IMR-90 (cell line): ENCODE measurements around the gene C12orf57. TPM values are rescaled to one million over a fixed set of nuclear protein-coding genes. Genes with fewer than 3 reads are reported as not detected.

Source experiments
- ATAC-seq: fragments of 200-7000 bp; cut with Tn5 transposase; 2 replicates; pipeline ENCODE4 v1.9.1; 2020; ENCODE audit warnings: low read depth, mild to moderate bottlenecking, moderate library complexity
- BruUV-seq: library from RNA; stranded (reverse); fragments of 400-500 nt; replicated peaks from 2 replicates; lab custom pipeline; 2021; lab: Mats Ljungman, UMichigan
- CTCF ChIA-PET: fragments of 300-600 bp; formaldehyde crosslinking; extraction: SDS; loops from one replicate; lab custom pipeline; 2021; ENCODE audit warnings: antibody characterized with exemption; lab: Yijun Ruan, JAX
- POLR2A ChIA-PET: fragments of 300-600 bp; sonication (Branson Sonifier 250); formaldehyde crosslinking; loops from one replicate; lab custom pipeline; 2022; ENCODE audit warnings: antibody characterized with exemption; ENCODE audit not compliant: unreplicated experiment; lab: Charles Lee
- DNase-seq: peaks from one replicate; pipeline ENCODE4 v3.0.0; 2013
- H2AFZ ChIP-seq: replicated peaks from 2 replicates; pipeline ENCODE3; 2013; ENCODE audit warnings: low read length, mild to moderate bottlenecking; ENCODE audit not compliant: poor library complexity
- H2AK5ac ChIP-seq: 2 replicates; pipeline ENCODE4 v1.6.1; 2013; ENCODE audit warnings: low read depth, low read length, inconsistent platforms
- H2AK9ac ChIP-seq: replicated peaks from 2 replicates; pipeline ENCODE3; 2013; ENCODE audit warnings: mild to moderate bottlenecking, low read depth, low read length, moderate library complexity; ENCODE audit not compliant: poor library complexity
- H2BK120ac ChIP-seq: 2 replicates; pipeline ENCODE4 v1.6.1; 2013; ENCODE audit warnings: low read depth, low read length, inconsistent platforms
- H2BK15ac ChIP-seq: 3 replicates; pipeline ENCODE4 v1.6.1; 2013; ENCODE audit warnings: low read depth, low read length, inconsistent platforms
- H2BK20ac ChIP-seq: 2 replicates; pipeline ENCODE4 v1.6.1; 2013; ENCODE audit warnings: low read depth, mild to moderate bottlenecking, inconsistent platforms, low read length, moderate library complexity
- H2BK5ac ChIP-seq: 2 replicates; pipeline ENCODE4 v1.6.1; 2013; ENCODE audit warnings: mild to moderate bottlenecking, low read depth, low read length, inconsistent platforms; ENCODE audit not compliant: poor library complexity, severe bottlenecking
- H3K14ac ChIP-seq: replicated peaks from 2 replicates; pipeline ENCODE4 v1.6.1; 2013; ENCODE audit warnings: low read depth, low read length, inconsistent platforms
- H3K18ac ChIP-seq: 2 replicates; pipeline ENCODE4 v1.6.1; 2013; ENCODE audit warnings: low read depth, low read length, control low read depth
- H3K23ac ChIP-seq: 2 replicates; pipeline ENCODE4 v1.6.1; 2013; ENCODE audit warnings: low read depth, low read length, inconsistent platforms
- H3K27ac ChIP-seq: 2 replicates; pipeline ENCODE4 v1.5.1; 2013; ENCODE audit warnings: mild to moderate bottlenecking, control low read depth, low read length; ENCODE audit not compliant: insufficient read depth
- H3K27me3 ChIP-seq: 2 replicates; pipeline ENCODE4 v1.6.1; 2013; ENCODE audit warnings: low read length; ENCODE audit not compliant: control insufficient read depth, insufficient read depth
- H3K36me3 ChIP-seq: 2 replicates; pipeline ENCODE4 v1.6.1; 2013; ENCODE audit warnings: low read length, mixed read lengths; ENCODE audit not compliant: control insufficient read depth, insufficient read depth
- H3K4ac ChIP-seq: 2 replicates; pipeline ENCODE4 v1.6.1; 2013; ENCODE audit warnings: low read depth, low read length, inconsistent platforms
- H3K4me1 ChIP-seq: 2 replicates; pipeline ENCODE4 v1.6.1; 2013; ENCODE audit warnings: low read length, mixed read lengths; ENCODE audit not compliant: control insufficient read depth, insufficient read depth
- H3K4me2 ChIP-seq: 2 replicates; pipeline ENCODE4 v1.6.1; 2013; ENCODE audit warnings: low read depth, mild to moderate bottlenecking, control low read depth, low read length, moderate library complexity
- H3K4me3 ChIP-seq: 2 replicates; pipeline ENCODE4 v1.5.1; 2013; ENCODE audit warnings: low read depth, mild to moderate bottlenecking, control low read depth, low read length, moderate library complexity; ENCODE audit not compliant: insufficient read depth
- H3K56ac ChIP-seq: 2 replicates; pipeline ENCODE4 v1.6.1; 2013; ENCODE audit warnings: low read length, inconsistent platforms; ENCODE audit not compliant: insufficient read depth; ENCODE audit errors: extremely low read depth
- H3K79me1 ChIP-seq, 2 experiments: 2 replicates each; pipeline ENCODE4 v1.6.1; 2013; ENCODE audit warnings: low read length in 2 of 2, inconsistent platforms in 1 of 2, low read depth in 1 of 2
- H3K9ac ChIP-seq: 2 replicates; pipeline ENCODE4 v1.6.1; 2013; ENCODE audit warnings: low read depth, low read length, control low read depth
- H3K9me1 ChIP-seq: 2 replicates; pipeline ENCODE4 v1.6.1; 2013; ENCODE audit warnings: low read length, inconsistent platforms; ENCODE audit not compliant: insufficient read depth
- H3K9me3 ChIP-seq: 2 replicates; pipeline ENCODE4 v1.6.1; 2013; ENCODE audit warnings: low read length; ENCODE audit not compliant: control insufficient read depth, insufficient read depth
- H4K20me1 ChIP-seq: 2 replicates; pipeline ENCODE4 v1.6.1; 2013; ENCODE audit warnings: low read length, inconsistent platforms; ENCODE audit not compliant: insufficient read depth
- H4K5ac ChIP-seq: 2 replicates; pipeline ENCODE4 v1.6.1; 2013; ENCODE audit warnings: mild to moderate bottlenecking, low read depth, low read length, control low read depth
- H4K8ac ChIP-seq, 2 experiments: 2 replicates each; pipeline ENCODE4 v1.6.1; 2013; ENCODE audit warnings: low read depth in 2 of 2, low read length in 2 of 2, control low read depth in 1 of 2, inconsistent platforms in 1 of 2
- H4K91ac ChIP-seq: 2 replicates; pipeline ENCODE4 v1.6.1; 2013; ENCODE audit warnings: low read depth, low read length, inconsistent platforms; ENCODE audit not compliant: insufficient read depth
- MAZ ChIP-seq: IDR thresholded peaks from 2 replicates; pipeline ENCODE4 v1.6.1; 2012; ENCODE audit warnings: low read depth, mild to moderate bottlenecking, low read length, improper control_type of control experiment, moderate library complexity, borderline replicate concordance
- MXI1 ChIP-seq: IDR thresholded peaks from 2 replicates; pipeline ENCODE4 v1.6.1; 2012; ENCODE audit warnings: low read depth, mild to moderate bottlenecking, low read length, moderate library complexity, borderline replicate concordance
- POLR2A ChIP-seq: IDR thresholded peaks from 2 replicates; pipeline ENCODE4 v1.6.1; 2012; ENCODE audit warnings: mild to moderate bottlenecking, low read depth, low read length
- RAD21 ChIP-seq: IDR thresholded peaks from 2 replicates; pipeline ENCODE4 v1.6.1; 2012; ENCODE audit warnings: low read length, improper control_type of control experiment
- RCOR1 ChIP-seq: IDR thresholded peaks from 2 replicates; pipeline ENCODE4 v1.6.1; 2012; ENCODE audit warnings: mild to moderate bottlenecking, low read length, improper control_type of control experiment; ENCODE audit not compliant: insufficient replicate concordance
- SMC3 ChIP-seq: fragments of 150-350 bp; IDR thresholded peaks from 2 replicates; pipeline ENCODE4 v1.6.1; 2016; ENCODE audit warnings: low read depth, mild to moderate bottlenecking, antibody characterized with exemption, low read length, moderate library complexity
- WGBS, 2 experiments: methylation state at CpG; one replicate each; pipeline versions ENCODE4 v1.1.5 to v1.1.7; 2013; ENCODE audit warnings: missing lambda C conversion rate in 2 of 2; ENCODE audit not compliant: insufficient read length in 1 of 2; ENCODE audit errors: extremely low coverage in 2 of 2; 5-methylcytosine and 5-hydroxymethylcytosine counted together
- dilution Hi-C: fragments of 300-500 bp; cut with HindIII; formaldehyde crosslinking; loops from one replicate; pipeline ENCODE4 v1.14.3; 2018; ENCODE audit warnings: low sequenced_read_pairs; ENCODE audit not compliant: unreplicated experiment
- in situ Hi-C: fragments of 300-500 bp; cut with MboI; formaldehyde crosslinking; loops from 3 replicates; pipeline ENCODE4 v1.14.3; 2019; ENCODE audit warnings: low sequenced_read_pairs, inconsistent platforms, mixed read lengths
- intact Hi-C: fragments of 100-400 bp; cut with micrococcal nuclease; formaldehyde crosslinking; loops from 2 replicates; pipeline ENCODE4 v1.10.0; 2022
- polyA plus RNA-seq, 3 experiments: library from polyadenylated mRNA; depleted of rRNA; stranded (reverse); fragments of >200 nt; gene quantifications; 2 replicates each; pipeline ENCODE4 v1.2.3, GENCODE V29; 2012; ENCODE audit warnings: low replicate concordance in 1 of 3
- total RNA-seq: library from RNA; depleted of rRNA; stranded (reverse); fragments of >200 nt; gene quantifications from 2 replicates; pipeline ENCODE4 v1.2.3, GENCODE V29; 2012

The C12orf57 gene
- total and polyA plus RNA-seq, 2 of the 4 experiments (the other 2 are of a cell fraction), result 238 to 530 TPM

DNA sequence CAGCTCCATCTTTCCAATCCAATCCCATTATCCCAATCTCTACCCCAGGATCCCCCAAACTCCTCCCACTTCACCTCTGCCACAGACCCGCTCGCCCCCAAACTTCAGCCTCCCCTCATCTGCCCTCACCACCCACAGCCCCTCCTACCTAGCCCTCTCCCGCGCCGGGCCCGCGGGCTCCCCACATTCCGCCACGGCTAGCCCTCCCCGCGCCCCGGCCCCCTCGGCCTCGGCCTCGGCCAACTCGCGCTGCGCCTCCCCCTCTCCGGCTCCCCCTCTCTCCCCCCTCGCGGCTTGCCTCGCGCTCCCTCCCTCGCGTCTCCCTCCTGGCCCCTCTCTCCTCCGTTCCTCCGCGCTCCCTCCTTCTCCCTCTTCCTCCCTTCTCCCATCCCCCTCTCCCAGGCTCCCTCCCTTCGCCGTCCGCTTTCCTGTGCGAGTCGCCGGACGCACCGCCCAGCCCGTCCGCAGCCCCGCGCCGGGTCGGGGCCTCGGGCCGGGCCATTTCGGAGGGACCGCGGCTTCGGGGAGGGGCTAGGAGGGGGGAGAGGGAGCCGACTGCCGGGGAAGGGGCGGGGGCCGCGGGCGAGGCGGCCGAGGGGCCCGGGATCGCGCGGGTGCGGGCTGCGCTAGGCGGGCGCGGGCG is 16.3 kb upstream of the C12orf57 start, which contains the start of gene ATN1:
TSS of gene ATN1 (plus strand) at position 581 of the 643 bp plus-strand sequence. CDS start 6,043 bp downstream, outside the sequence.
- Histone ChIP-seq H3K4me3 (peak within 1 kb of the TSS; percentile 93), H3K9me1 (peaks cover 7% of the 10 kb centered on the region), H3K27ac (peak within 1 kb of the TSS; percentile 95), H4K5ac (peak within 1 kb of the TSS; percentile 74), H2BK120ac (peak within 1 kb of the TSS; percentile 71), H2AK9ac (peak within 1 kb of the TSS; percentile 99), H2BK15ac (peak within 1 kb of the TSS; percentile 85; the same call in 1 of the 3 replicates), H3K56ac (peak within 1 kb of the TSS; percentile 96), H3K79me1 (peaks cover 11 to 44% of the 10 kb centered on the region in 2 experiments; a peak in 3 of 4 replicates), H3K23ac (peak within 1 kb of the TSS; percentile 97), H2AK5ac (peak within 1 kb of the TSS; percentile 97), H3K36me3 (peaks cover 12% of the 10 kb centered on the region), H3K4me1 (peaks cover 25% of the 10 kb centered on the region), H3K4me2 (peak within 1 kb of the TSS; percentile 98), H3K9me3 (no peaks in the 10 kb centered on the region), H4K20me1 (peaks cover 36% of the 10 kb centered on the region), H4K91ac (peak within 1 kb of the TSS; percentile 95), H2BK20ac (0 out of 2 replicates have a peak within 1 kb of the TSS, but pooled peaks have one; percentile 34), H2AFZ (peak within 1 kb of the TSS; percentile 88), H3K18ac (peak within 1 kb of the TSS; percentile 66), H3K27me3 (no peaks in the 10 kb centered on the region), H3K14ac (peak within 1 kb of the TSS; percentile 96), H2BK5ac (peak within 1 kb of the TSS; percentile 89), H3K4ac (peak within 1 kb of the TSS; percentile 98), H4K8ac (peak within 1 kb of the TSS; percentile 61 to 94), H3K9ac (peak within 1 kb of the TSS; percentile 96)
- POLR2A ChIA-PET, result no interaction called here
- ATAC-seq (peak; percentile 62), DNase-seq (peak; percentile 78)
- CTCF ChIA-PET, result interaction anchor here (0.6 kb wide), 1 partner anchor 456 kb away, joined by 3 read pairs; no protein-coding TSS in a partner anchor
- intact Hi-C loops, result no loop called here
- no TSS peak for BruUV-seq
- TF ChIP-seq MAZ (peak; percentile 96), POLR2A (0 out of 2 replicates have a peak, but pooled peaks have one; percentile 31), RAD21 (no peak), MXI1 (peak; percentile 30; the same call in 1 of the 2 replicates), SMC3 (no peak), RCOR1 (no peak)
- dilution Hi-C loops, result no loop called here
- 4% methylated on average over 8 of the region's 66 CpGs; no CpG with 5 or more reads in 1 of the 2 experiments for WGBS, 2 experiments
- in situ Hi-C loops, result no loop called here
